WTC11 (cell line): Measurements from ENCODE around the gene ECT2. TPM values are rescaled to one million over a fixed set of nuclear protein-coding genes. Genes with fewer than 3 reads are reported as not detected.

Experiments
- ATAC-seq: fragments of 200-7000 bp; cut with Tn5 transposase; 2 replicates; pipeline ENCODE4 v1.10.0; 2021; ENCODE audit warnings: mild to moderate bottlenecking, moderate library complexity
- CTCF ChIA-PET: fragments of 300-600 bp; sonication (Branson Sonifier 250); formaldehyde crosslinking; loops from one replicate; lab custom pipeline; 2021; ENCODE audit warnings: antibody characterized with exemption; lab: Charles Lee
- POLR2A ChIA-PET: fragments of 350-600 bp; sonication (Branson Sonifier 250); formaldehyde crosslinking; loops from one replicate; lab custom pipeline; 2021; ENCODE audit warnings: antibody characterized with exemption; lab: Charles Lee
- DNase-seq: peaks from one replicate; pipeline ENCODE4 v3.0.0; 2021; ENCODE audit warnings: low spot score
- H3K27ac Mint-ChIP-seq: 2 replicates; pipeline ENCODE4 v1.8.0; 2021; ENCODE audit warnings: mixed read lengths
- H3K27me3 Mint-ChIP-seq: 2 replicates; pipeline ENCODE4 v1.8.0; 2021; ENCODE audit warnings: low read depth, mild to moderate bottlenecking, moderate library complexity, mixed read lengths
- H3K36me3 Mint-ChIP-seq: 2 replicates; pipeline ENCODE4 v1.8.0; 2021; ENCODE audit warnings: mixed read lengths
- H3K4me1 Mint-ChIP-seq: 2 replicates; pipeline ENCODE4 v1.8.0; 2022; ENCODE audit warnings: mixed read lengths
- H3K4me3 Mint-ChIP-seq: 2 replicates; pipeline ENCODE4 v1.8.0; 2021; ENCODE audit warnings: mild to moderate bottlenecking, moderate library complexity, mixed read lengths
- H3K9me3 Mint-ChIP-seq: 2 replicates; pipeline ENCODE4 v1.8.0; 2021; ENCODE audit warnings: mixed read lengths
- ATF1 ChIP-seq: sonication (generic); formaldehyde crosslinking; IDR thresholded peaks from 2 replicates; pipeline ENCODE4 v1.8.1; 2023; ENCODE audit warnings: mild to moderate bottlenecking, moderate library complexity, missing genetic modification reagents
- CBFB ChIP-seq: sonication (generic); formaldehyde crosslinking; IDR thresholded peaks from 2 replicates; pipeline ENCODE4 v1.8.1; 2022; ENCODE audit warnings: mild to moderate bottlenecking, low read depth, missing genetic modification reagents
- FOXK1 ChIP-seq: sonication (generic); formaldehyde crosslinking; IDR thresholded peaks from 2 replicates; pipeline ENCODE4 v1.8.0; 2022; ENCODE audit warnings: mild to moderate bottlenecking, moderate library complexity, missing genetic modification reagents
- FOXP1 ChIP-seq: sonication (generic); formaldehyde crosslinking; IDR thresholded peaks from 2 replicates; pipeline ENCODE4 v1.8.0; 2022; ENCODE audit warnings: missing genetic modification reagents, mild to moderate bottlenecking, moderate library complexity, borderline replicate concordance
- GTF2I ChIP-seq: fragments of 250-450 bp; sonication (Bioruptor Pico); conservative IDR thresholded peaks from 2 replicates; pipeline ENCODE4 v1.4.0; 2021; ENCODE audit warnings: mild to moderate bottlenecking
- IRF2 ChIP-seq: sonication (generic); formaldehyde crosslinking; IDR thresholded peaks from 2 replicates; pipeline ENCODE4 v1.8.0; 2022; ENCODE audit warnings: low read depth, missing genetic modification reagents, borderline replicate concordance
- NR1H2 ChIP-seq: sonication (generic); formaldehyde crosslinking; IDR thresholded peaks from 2 replicates; pipeline ENCODE4 v1.9.0; 2021; ENCODE audit warnings: mild to moderate bottlenecking, moderate library complexity, missing genetic modification reagents
- SMAD4 ChIP-seq: sonication (generic); formaldehyde crosslinking; IDR thresholded peaks from 2 replicates; pipeline ENCODE4 v1.8.0; 2022; ENCODE audit warnings: mild to moderate bottlenecking, missing genetic modification reagents
- TCF7 ChIP-seq: sonication (generic); formaldehyde crosslinking; IDR thresholded peaks from 2 replicates; pipeline ENCODE4 v1.8.0; 2022; ENCODE audit warnings: mild to moderate bottlenecking, low read depth, missing genetic modification reagents, moderate library complexity
- ZNF671 ChIP-seq: fragments of 250-450 bp; sonication (Bioruptor Pico); IDR thresholded peaks from 2 replicates; pipeline ENCODE4 v1.8.0; 2021; ENCODE audit warnings: mild to moderate bottlenecking
- total RNA-seq: library from RNA; stranded (reverse); gene quantifications from 3 replicates; pipeline ENCODE4 v1.2.3, GENCODE V29; 2021
- TF ChIP-seq, protein P1 (sequence below): sonication (generic); formaldehyde crosslinking; IDR thresholded peaks from 2 replicates; pipeline ENCODE4 v1.8.0; 2023; ENCODE audit warnings: missing genetic modification reagents, mild to moderate bottlenecking, borderline replicate concordance
- TF ChIP-seq, protein P2 (sequence below): sonication (generic); formaldehyde crosslinking; conservative IDR thresholded peaks from 2 replicates; pipeline ENCODE4 v1.8.1; 2023; ENCODE audit warnings: mild to moderate bottlenecking, low read depth, missing genetic modification reagents, moderate library complexity
- TF ChIP-seq, protein P3 (sequence below): sonication (generic); formaldehyde crosslinking; IDR thresholded peaks from 2 replicates; pipeline ENCODE4 v1.8.1; 2022; ENCODE audit warnings: mild to moderate bottlenecking, missing genetic modification reagents, moderate library complexity, borderline replicate concordance
- TF ChIP-seq, protein P4 (sequence below): sonication (generic); formaldehyde crosslinking; IDR thresholded peaks from 2 replicates; pipeline ENCODE4 v1.8.1; 2023; ENCODE audit warnings: mild to moderate bottlenecking, missing genetic modification reagents, borderline replicate concordance
- TF ChIP-seq, protein P5 (sequence below): fragments of 250-450 bp; sonication (Bioruptor Pico); IDR thresholded peaks from 2 replicates; pipeline ENCODE4 v1.9.0; 2021; ENCODE audit warnings: moderate library complexity, mild to moderate bottlenecking, inconsistent platforms, borderline replicate concordance
- TF ChIP-seq, protein P6 (sequence below): sonication (generic); formaldehyde crosslinking; IDR thresholded peaks from 2 replicates; pipeline ENCODE4 v1.8.1; 2023; ENCODE audit warnings: mild to moderate bottlenecking, missing genetic modification reagents, moderate library complexity
- TF ChIP-seq, protein P7 (sequence below): sonication (generic); formaldehyde crosslinking; IDR thresholded peaks from 2 replicates; pipeline ENCODE4 v1.8.0; 2023; ENCODE audit warnings: missing genetic modification reagents

The ECT2 gene
- total RNA-seq, 1 experiment from 2014 or later: 97.7 TPM

DNA sequence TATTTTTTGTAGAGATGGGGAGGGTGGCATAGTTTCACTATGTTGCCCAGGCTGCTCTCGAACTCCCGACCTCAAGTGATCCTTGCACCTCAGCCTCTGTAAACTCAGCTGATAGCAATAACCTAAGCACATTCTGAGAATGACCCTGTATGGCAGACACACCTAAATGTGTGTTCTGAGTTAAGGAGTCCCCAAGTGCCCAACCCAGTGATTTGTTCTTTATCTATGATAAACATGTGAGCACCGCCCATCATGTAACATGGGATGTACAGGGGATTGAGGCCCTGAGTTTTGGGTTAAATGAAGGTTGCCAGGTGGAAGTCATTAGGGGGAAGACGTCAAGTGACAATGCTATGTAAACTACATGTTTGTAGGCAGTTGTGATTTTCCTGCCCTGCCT, 45.4 kb upstream of the ECT2 start:
- DNase-seq (no peak), ATAC-seq (no peak)
- no peaks in the 10 kb centered on the region for H3K36me3 Mint-ChIP-seq
- POLR2A ChIA-PET: no interaction called here
- CTCF ChIA-PET: interaction anchor here (0.7 kb wide), 1 partner anchor 33 kb away, joined by 3 read pairs; no protein-coding TSS in a partner anchor
- no peak overlapping the region for H3K27ac Mint-ChIP-seq
- TF ChIP-seq NR1H2 (CRISPR knock-in tag) (no peak), IRF2 (CRISPR knock-in tag) (no peak), ATF1 (no peak), FOXP1 (CRISPR knock-in tag) (no peak), SMAD4 (CRISPR knock-in tag) (no peak), GTF2I (no peak), TCF7 (CRISPR knock-in tag) (no peak), FOXK1 (CRISPR knock-in tag) (no peak), CBFB (CRISPR knock-in tag) (no peak), ZNF671 (no peak)
- TF ChIP-seq, protein P1, sequence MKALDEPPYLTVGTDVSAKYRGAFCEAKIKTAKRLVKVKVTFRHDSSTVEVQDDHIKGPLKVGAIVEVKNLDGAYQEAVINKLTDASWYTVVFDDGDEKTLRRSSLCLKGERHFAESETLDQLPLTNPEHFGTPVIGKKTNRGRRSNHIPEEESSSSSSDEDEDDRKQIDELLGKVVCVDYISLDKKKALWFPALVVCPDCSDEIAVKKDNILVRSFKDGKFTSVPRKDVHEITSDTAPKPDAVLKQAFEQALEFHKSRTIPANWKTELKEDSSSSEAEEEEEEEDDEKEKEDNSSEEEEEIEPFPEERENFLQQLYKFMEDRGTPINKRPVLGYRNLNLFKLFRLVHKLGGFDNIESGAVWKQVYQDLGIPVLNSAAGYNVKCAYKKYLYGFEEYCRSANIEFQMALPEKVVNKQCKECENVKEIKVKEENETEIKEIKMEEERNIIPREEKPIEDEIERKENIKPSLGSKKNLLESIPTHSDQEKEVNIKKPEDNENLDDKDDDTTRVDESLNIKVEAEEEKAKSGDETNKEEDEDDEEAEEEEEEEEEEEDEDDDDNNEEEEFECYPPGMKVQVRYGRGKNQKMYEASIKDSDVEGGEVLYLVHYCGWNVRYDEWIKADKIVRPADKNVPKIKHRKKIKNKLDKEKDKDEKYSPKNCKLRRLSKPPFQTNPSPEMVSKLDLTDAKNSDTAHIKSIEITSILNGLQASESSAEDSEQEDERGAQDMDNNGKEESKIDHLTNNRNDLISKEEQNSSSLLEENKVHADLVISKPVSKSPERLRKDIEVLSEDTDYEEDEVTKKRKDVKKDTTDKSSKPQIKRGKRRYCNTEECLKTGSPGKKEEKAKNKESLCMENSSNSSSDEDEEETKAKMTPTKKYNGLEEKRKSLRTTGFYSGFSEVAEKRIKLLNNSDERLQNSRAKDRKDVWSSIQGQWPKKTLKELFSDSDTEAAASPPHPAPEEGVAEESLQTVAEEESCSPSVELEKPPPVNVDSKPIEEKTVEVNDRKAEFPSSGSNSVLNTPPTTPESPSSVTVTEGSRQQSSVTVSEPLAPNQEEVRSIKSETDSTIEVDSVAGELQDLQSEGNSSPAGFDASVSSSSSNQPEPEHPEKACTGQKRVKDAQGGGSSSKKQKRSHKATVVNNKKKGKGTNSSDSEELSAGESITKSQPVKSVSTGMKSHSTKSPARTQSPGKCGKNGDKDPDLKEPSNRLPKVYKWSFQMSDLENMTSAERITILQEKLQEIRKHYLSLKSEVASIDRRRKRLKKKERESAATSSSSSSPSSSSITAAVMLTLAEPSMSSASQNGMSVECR: no peak
- TF ChIP-seq, protein P2, sequence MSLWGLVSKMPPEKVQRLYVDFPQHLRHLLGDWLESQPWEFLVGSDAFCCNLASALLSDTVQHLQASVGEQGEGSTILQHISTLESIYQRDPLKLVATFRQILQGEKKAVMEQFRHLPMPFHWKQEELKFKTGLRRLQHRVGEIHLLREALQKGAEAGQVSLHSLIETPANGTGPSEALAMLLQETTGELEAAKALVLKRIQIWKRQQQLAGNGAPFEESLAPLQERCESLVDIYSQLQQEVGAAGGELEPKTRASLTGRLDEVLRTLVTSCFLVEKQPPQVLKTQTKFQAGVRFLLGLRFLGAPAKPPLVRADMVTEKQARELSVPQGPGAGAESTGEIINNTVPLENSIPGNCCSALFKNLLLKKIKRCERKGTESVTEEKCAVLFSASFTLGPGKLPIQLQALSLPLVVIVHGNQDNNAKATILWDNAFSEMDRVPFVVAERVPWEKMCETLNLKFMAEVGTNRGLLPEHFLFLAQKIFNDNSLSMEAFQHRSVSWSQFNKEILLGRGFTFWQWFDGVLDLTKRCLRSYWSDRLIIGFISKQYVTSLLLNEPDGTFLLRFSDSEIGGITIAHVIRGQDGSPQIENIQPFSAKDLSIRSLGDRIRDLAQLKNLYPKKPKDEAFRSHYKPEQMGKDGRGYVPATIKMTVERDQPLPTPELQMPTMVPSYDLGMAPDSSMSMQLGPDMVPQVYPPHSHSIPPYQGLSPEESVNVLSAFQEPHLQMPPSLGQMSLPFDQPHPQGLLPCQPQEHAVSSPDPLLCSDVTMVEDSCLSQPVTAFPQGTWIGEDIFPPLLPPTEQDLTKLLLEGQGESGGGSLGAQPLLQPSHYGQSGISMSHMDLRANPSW (CRISPR knock-in tag): no peak
- TF ChIP-seq, protein P3, sequence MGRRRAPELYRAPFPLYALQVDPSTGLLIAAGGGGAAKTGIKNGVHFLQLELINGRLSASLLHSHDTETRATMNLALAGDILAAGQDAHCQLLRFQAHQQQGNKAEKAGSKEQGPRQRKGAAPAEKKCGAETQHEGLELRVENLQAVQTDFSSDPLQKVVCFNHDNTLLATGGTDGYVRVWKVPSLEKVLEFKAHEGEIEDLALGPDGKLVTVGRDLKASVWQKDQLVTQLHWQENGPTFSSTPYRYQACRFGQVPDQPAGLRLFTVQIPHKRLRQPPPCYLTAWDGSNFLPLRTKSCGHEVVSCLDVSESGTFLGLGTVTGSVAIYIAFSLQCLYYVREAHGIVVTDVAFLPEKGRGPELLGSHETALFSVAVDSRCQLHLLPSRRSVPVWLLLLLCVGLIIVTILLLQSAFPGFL (CRISPR knock-in tag): no peak
- TF ChIP-seq, protein P4, sequence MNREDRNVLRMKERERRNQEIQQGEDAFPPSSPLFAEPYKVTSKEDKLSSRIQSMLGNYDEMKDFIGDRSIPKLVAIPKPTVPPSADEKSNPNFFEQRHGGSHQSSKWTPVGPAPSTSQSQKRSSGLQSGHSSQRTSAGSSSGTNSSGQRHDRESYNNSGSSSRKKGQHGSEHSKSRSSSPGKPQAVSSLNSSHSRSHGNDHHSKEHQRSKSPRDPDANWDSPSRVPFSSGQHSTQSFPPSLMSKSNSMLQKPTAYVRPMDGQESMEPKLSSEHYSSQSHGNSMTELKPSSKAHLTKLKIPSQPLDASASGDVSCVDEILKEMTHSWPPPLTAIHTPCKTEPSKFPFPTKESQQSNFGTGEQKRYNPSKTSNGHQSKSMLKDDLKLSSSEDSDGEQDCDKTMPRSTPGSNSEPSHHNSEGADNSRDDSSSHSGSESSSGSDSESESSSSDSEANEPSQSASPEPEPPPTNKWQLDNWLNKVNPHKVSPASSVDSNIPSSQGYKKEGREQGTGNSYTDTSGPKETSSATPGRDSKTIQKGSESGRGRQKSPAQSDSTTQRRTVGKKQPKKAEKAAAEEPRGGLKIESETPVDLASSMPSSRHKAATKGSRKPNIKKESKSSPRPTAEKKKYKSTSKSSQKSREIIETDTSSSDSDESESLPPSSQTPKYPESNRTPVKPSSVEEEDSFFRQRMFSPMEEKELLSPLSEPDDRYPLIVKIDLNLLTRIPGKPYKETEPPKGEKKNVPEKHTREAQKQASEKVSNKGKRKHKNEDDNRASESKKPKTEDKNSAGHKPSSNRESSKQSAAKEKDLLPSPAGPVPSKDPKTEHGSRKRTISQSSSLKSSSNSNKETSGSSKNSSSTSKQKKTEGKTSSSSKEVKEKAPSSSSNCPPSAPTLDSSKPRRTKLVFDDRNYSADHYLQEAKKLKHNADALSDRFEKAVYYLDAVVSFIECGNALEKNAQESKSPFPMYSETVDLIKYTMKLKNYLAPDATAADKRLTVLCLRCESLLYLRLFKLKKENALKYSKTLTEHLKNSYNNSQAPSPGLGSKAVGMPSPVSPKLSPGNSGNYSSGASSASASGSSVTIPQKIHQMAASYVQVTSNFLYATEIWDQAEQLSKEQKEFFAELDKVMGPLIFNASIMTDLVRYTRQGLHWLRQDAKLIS (CRISPR knock-in tag): no peak
- TF ChIP-seq, protein P5, sequence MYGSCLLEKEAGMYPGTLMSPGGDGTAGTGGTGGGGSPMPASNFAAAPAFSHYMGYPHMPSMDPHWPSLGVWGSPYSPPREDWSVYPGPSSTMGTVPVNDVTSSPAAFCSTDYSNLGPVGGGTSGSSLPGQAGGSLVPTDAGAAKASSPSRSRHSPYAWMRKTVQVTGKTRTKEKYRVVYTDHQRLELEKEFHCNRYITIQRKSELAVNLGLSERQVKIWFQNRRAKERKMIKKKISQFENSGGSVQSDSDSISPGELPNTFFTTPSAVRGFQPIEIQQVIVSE: no peak
- TF ChIP-seq, protein P6, sequence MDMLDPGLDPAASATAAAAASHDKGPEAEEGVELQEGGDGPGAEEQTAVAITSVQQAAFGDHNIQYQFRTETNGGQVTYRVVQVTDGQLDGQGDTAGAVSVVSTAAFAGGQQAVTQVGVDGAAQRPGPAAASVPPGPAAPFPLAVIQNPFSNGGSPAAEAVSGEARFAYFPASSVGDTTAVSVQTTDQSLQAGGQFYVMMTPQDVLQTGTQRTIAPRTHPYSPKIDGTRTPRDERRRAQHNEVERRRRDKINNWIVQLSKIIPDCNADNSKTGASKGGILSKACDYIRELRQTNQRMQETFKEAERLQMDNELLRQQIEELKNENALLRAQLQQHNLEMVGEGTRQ (CRISPR knock-in tag): no peak
- TF ChIP-seq, protein P7, sequence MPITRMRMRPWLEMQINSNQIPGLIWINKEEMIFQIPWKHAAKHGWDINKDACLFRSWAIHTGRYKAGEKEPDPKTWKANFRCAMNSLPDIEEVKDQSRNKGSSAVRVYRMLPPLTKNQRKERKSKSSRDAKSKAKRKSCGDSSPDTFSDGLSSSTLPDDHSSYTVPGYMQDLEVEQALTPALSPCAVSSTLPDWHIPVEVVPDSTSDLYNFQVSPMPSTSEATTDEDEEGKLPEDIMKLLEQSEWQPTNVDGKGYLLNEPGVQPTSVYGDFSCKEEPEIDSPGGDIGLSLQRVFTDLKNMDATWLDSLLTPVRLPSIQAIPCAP: no peak
- TF ChIP-seq, all 79 proteins: peak for 0
- Mint-ChIP-seq H3K9me3 (no peaks in the 10 kb centered on the region), H3K4me1 (peaks cover 9% of the 10 kb centered on the region), H3K4me3 (no peak overlapping the region), H3K27me3 (no peaks in the 10 kb centered on the region)
